Prostate gland (tissue), 2 donors: ENCODE data around the gene WDFY3. TPM values are rescaled to one million over a fixed set of nuclear protein-coding genes. Genes with fewer than 3 reads are reported as not detected.

Experiments
- DNase-seq: peaks from one replicate; pipeline ENCODE4 v3.0.0-alpha.2; 2019; ENCODE audit warnings: low spot score
- H3K27ac ChIP-seq, 2 donors: fragments of 200-600 bp; sonication (generic); 2 replicates each; pipeline ENCODE4 v1.5.1; 2017 to 2019
- H3K27me3 ChIP-seq: fragments of 200-600 bp; sonication (generic); replicated peaks from 2 replicates; pipeline ENCODE4 v1.5.1; 2019; ENCODE audit not compliant: insufficient read depth
- H3K36me3 ChIP-seq, 2 donors: fragments of 200-600 bp; sonication (generic); 1 replicate in 1 of 2; 2 replicates in 1 of 2; pipeline versions ENCODE4 v1.5.1 to v1.8.1; 2017 to 2019
- H3K4me1 ChIP-seq: fragments of 200-600 bp; sonication (generic); replicated peaks from 2 replicates; pipeline ENCODE4 v1.5.1; 2019
- H3K4me3 ChIP-seq, 2 donors: fragments of 200-600 bp; sonication (generic); 2 replicates each; pipeline ENCODE4 v1.5.1; 2017 to 2019
- H3K9me3 ChIP-seq: fragments of 200-600 bp; sonication (generic); 2 replicates; pipeline ENCODE4 v1.5.1; 2017
- CTCF ChIP-seq, 4 experiments: fragments of 200-600 bp in 2 of 4; fragments of 450-650 bp in 2 of 4; sonication (generic) in 2 of 4; IDR thresholded peaks; 1 replicate in 3 of 4; 2 replicates in 1 of 4; pipeline ENCODE4 v1.5.1; 2016 to 2019; ENCODE audit warnings: antibody characterized with exemption in 4 of 4, mild to moderate bottlenecking in 2 of 4, moderate library complexity in 2 of 4
- POLR2A ChIP-seq: fragments of 450-650 bp; IDR thresholded peaks from one replicate; pipeline ENCODE4 v1.6.1; 2016; ENCODE audit warnings: antibody characterized with exemption, mild to moderate bottlenecking
- POLR2AphosphoS5 ChIP-seq: sonication (generic); formaldehyde crosslinking; IDR thresholded peaks from one replicate; pipeline ENCODE4 v1.6.1; 2017; ENCODE audit warnings: antibody characterized with exemption
- WGBS: methylation state at CpG from one replicate; pipeline ENCODE4 v1.1.5; 2018; 5-methylcytosine and 5-hydroxymethylcytosine counted together
- intact Hi-C: fragments of 100-400 bp; cut with DNase I; formaldehyde crosslinking; loops from one replicate; pipeline ENCODE4 v1.14.2; 2022
- total RNA-seq, 2 donors: library from RNA; depleted of rRNA; stranded (reverse); fragments of >200 nt; gene quantifications; one replicate each; pipeline ENCODE4 v1.1.0, GENCODE V29; 2016

Gene WDFY3
- total RNA-seq, 2 donors from 2014 or later = 48.1 to 110 TPM

DNA sequence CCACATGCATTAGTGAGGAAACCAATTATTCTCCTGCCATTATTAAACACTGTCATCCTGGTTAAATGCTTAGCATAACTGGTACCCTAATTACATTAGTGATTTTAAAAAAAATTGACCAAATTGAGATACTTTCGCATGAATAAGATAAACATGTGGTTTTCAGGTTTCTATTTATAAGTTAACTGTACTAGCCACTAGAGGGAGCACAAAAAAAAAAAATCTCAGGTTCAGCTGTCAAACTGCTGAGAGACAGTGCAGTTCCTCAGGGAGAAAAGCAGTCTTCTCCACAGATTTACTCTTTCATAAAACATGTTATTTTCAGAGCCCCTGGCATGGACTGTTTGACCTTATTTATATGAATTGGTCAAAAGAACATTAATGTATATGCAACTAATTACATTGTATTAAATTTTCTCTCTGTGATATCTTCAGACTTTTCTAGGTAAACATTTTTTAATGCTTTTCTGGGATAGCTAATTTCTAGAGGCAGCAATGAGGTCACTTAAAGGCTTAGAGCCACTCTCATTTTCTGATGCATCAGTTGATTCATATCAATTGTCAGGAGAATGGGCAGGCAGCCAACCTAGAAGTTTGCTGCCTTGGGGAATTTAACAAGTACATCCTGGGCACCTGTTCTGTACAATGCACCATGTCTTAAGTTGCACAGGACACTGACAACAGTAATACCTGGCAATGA lies 216.1 kb downstream of the WDFY3 start:
- peak; percentile 16 for DNase-seq
- no peaks in the 10 kb centered on the region for H3K27me3 ChIP-seq
- H3K4me1 ChIP-seq = no peaks in the 10 kb centered on the region
- WGBS = 14% methylated on average over 1 of the region's 1 CpG
- no peak for TF ChIP-seq POLR2A
- TF ChIP-seq POLR2AphosphoS5 = no peak
- TF ChIP-seq CTCF (IDR thresholded peaks at IDR 0.05) = peak; percentile 42 to 72 (median 68)
- no peak overlapping the region for H3K4me3 ChIP-seq
- H3K36me3 ChIP-seq = no peaks in the 10 kb centered on the region
- H3K27ac ChIP-seq = no peak overlapping the region
- H3K9me3 ChIP-seq = no peaks in the 10 kb centered on the region
- intact Hi-C loops = loop anchor here (2.0 kb wide), 1 partner anchor 222 kb away; no protein-coding TSS in a partner anchor

GRCh38 chr4:84740057-84740456 lies 226.4 kb downstream of the WDFY3 start:
- Histone ChIP-seq H3K27ac (no peak overlapping the region), H3K27me3 (no peaks in the 10 kb centered on the region), H3K36me3 (no peaks in the 10 kb centered on the region), H3K4me3 (no peak overlapping the region), H3K9me3 (no peaks in the 10 kb centered on the region), H3K4me1 (no peaks in the 10 kb centered on the region)
- TF ChIP-seq POLR2A (no peak), CTCF (IDR thresholded peaks at IDR 0.05) (no peak), POLR2AphosphoS5 (no peak)
- DNase-seq = no peak
- WGBS = 69% methylated on average over 2 of the region's 2 CpGs
- intact Hi-C loops = no loop called here

- no peaks in the 10 kb centered on the region for H3K9me3 ChIP-seq
- H3K36me3 ChIP-seq = no peaks in the 10 kb centered on the region
- H3K27ac ChIP-seq = no peak overlapping the region
- H3K27me3 ChIP-seq = no peaks in the 10 kb centered on the region
- no peak overlapping the region for H3K4me3 ChIP-seq
- TF ChIP-seq CTCF (IDR thresholded peaks at IDR 0.05) (no peak), POLR2AphosphoS5 (no peak), POLR2A (no peak)
- no peak for DNase-seq
- intact Hi-C loops = no loop called here
- no peaks in the 10 kb centered on the region for H3K4me1 ChIP-seq
These were observed 227.9 kb downstream of the WDFY3 start for GRCh38 chr4:84738622-84739021.

DNA sequence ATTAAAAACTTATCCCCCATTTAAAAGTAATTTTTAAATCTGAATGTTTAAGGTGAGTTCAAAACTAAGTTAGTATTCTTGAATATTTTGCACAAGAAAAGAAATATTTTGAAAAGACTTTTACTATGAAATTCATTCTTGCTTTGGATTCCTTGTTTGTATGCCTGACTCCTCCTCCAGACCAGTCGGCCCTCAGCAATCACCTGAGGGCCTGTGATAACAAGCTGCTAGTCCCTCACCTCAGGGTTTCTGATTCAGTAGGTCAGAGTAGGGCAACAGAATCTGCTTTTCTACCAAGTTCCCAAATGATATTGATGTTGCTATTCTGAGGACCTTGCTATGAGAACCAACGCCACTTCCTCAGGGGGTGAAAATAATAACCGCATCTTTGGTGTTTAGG lies 228.8 kb downstream of the WDFY3 start:
- H3K36me3 ChIP-seq = no peaks in the 10 kb centered on the region
- 83% methylated on average over 3 of the region's 3 CpGs for WGBS
- H3K9me3 ChIP-seq = no peaks in the 10 kb centered on the region
- no peaks in the 10 kb centered on the region for H3K4me1 ChIP-seq
- H3K4me3 ChIP-seq = no peak overlapping the region
- no peak for TF ChIP-seq POLR2A
- TF ChIP-seq CTCF (IDR thresholded peaks at IDR 0.05) = no peak
- no peak for TF ChIP-seq POLR2AphosphoS5
- intact Hi-C loops = no loop called here
- no peak overlapping the region for H3K27ac ChIP-seq
- no peak for DNase-seq
- H3K27me3 ChIP-seq = no peaks in the 10 kb centered on the region

- no peak overlapping the region for H3K27ac ChIP-seq
- H3K27me3 ChIP-seq = no peaks in the 10 kb centered on the region
- TF ChIP-seq POLR2AphosphoS5 (no peak), CTCF (IDR thresholded peaks at IDR 0.05) (no peak), POLR2A (no peak)
- H3K9me3 ChIP-seq = no peaks in the 10 kb centered on the region
- intact Hi-C loops = no loop called here
- H3K36me3 ChIP-seq = no peaks in the 10 kb centered on the region
- no peak overlapping the region for H3K4me3 ChIP-seq
- no peaks in the 10 kb centered on the region for H3K4me1 ChIP-seq
- DNase-seq = no peak
These were observed 232.5 kb downstream of the WDFY3 start for GRCh38 chr4:84734037-84734436.
